LoVo (cell line): ENCODE data around the gene TEKT1.
"Not testable (repeated sequence)": the region's sequence is repeated elsewhere in the genome, so short reads cannot be mapped to it uniquely, and the experiment has no call there.

ENCODE experiments used
- DNase-seq: peaks from one replicate; pipeline ENCODE4 v3.0.0-alpha.2; 2016; ENCODE audit warnings: low spot score

TEKT1 gene

DNA sequence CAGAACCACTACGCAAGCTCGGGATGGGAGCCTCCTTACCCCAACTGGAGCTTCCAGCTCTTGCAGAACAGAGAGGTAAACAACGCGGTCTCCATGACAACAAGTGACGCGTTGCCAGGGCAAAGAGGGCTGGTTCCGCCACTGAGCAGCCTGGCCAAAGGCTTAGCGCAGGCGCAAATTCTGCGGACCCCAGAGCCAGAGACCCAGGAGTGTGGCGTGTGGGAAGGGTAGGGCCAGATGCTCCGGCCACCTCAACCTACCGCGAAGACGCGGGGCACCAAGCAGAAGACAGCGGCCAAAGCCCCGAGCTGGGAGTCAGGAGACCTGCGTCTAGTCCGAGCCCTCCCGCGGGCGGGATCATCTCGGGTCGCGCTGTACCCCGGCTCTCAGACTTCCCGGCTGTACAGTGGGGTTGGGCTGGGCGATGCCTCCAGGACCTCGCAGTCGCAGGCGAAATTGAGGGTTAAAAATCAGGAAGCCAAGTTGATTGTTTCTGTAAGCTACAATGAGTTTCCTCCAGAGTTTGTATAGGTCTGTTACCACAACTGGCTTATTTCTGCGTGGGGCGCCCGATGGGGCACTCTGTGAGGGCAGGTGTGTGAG lies at the start of gene TEKT1:
TSS of gene TEKT1 (minus strand) at position 69 of the 603 bp plus-strand sequence. CDS start 1,353 bp downstream, outside the sequence.
- DNase-seq = no peak

DNA sequence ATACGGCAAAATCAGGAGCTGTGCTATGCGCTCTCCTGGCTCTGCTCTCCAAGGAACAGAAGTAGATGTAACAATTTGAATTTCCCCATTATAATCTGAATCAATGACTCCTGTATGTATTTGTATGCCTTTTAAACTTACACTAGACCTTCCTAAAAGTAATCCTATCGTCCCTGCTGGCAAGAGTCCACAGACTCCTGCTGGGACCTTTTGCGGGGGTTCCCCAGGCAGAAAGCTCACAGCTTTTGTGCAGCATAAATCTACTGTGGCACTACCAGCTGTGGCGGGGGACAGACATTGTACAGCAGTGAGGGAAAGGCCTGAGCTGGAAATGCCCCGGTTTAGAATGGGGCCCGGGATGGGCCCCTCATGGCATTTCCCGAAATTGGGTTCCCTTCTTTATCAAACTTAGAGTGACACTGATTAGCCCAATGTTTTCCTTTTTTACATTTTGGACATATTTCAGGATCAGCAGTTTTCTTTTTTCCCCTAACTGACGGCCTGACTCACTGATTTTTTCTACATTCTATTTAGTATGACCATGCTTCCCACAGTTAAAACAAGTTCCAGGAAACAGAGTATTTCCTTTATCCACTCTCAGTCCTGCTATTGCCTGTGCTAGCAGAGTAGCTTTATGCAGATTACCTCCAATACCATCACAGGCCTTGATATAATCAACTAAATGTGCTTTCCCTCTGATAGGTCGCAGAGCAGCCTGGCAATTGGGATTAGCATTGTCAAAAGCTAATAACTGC lies 47.9 kb upstream of the TEKT1 start:
- not testable (repeated sequence) for DNase-seq

DNA sequence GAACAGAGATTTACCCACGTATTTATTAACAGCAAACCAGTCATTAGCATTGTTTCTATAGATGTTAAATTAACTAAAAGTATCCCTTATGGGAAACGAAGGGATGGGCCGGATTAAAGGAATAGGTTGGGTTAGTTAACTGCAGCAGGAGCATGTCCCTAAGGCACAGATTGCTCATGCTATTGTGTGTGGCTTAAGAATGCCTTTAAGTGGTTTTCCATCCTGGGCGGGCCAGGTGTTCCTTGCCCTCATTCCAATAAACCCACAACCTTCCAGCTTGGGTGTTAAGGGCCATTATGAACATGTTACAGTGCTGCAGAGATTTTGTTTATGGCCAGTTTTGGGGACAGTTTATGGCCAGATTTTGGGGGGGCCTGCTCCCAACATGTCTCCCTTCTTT lies 43.7 kb upstream of the TEKT1 start:
- DNase-seq = not testable (repeated sequence)

DNA sequence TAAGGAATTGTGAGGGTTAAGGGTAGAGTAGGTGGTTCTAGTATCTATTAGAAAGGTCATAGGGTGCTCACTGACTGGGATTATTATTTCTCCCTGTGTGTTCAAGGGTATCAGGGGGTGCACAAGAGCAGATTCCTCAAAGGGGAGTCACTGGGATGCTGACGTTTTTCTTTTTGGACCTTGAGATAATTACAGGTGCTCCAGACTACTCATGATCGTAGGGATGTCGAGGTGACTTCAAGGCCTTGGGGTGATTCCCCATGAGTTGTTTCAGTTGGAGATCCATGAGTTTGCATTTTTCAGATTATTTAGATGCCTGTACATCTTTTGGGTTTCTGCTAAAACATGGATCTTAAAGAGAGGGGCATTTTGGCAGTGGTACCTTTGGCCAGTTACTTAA lies 41.4 kb upstream of the TEKT1 start:
- no peak for DNase-seq

DNA sequence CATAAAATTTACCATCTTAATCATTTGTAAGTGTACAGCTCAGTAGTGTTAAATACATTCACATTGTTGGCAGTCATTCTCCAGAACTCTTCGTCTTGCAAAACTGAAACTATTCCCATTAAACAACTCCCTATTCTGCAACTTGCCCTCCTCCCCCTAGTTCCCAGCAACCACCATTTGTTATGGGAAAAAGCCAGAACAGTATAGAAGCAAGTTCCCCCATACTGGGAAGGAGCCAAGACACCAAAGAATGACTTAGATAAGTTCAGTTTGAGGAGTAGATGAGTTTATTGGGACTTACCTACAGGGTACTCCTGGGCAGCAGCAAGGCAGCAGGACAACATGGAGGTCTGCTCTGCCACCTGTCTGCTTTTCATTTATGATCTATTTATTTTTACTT lies 39.3 kb upstream of the TEKT1 start:
- DNase-seq = no peak

DNA sequence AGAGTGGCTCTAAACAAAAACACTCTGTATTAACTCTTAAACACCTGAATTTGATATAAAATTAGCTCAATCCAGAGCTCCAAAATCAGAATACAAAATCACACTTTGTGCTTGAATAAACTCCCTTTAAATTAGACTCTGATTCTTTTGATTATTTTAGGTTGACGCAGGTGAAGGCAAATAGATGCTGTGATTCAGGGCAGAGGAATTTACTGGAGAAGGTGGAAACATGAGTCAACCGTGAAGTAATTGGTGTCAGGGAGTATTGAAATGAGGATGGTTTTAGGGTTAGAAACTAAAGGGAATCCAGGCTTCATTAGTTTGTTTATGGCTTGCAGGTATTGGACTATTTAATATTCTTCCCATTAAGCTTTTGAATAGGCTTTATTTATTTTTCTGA lies 37.1 kb upstream of the TEKT1 start:
- DNase-seq = peak; percentile 84

DNA sequence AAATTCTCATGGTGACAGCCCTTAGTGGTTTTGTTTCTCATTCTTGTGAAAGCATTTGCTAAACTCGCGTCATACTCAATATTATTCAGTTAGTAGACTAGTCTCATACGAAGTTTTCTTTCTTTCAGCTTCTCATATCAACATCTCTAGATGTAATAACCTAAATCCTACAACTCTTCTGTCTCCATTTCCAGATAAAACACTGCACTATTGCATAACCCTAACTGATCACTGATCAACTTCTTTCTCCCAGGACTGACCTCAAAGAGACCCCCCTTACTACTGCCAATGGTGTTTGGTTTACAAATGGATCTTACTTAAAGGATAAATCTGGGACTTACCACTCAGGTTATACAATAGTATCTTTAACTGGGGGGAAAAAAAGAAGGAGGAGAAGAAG lies 36.3 kb upstream of the TEKT1 start:
- DNase-seq = no peak

DNA sequence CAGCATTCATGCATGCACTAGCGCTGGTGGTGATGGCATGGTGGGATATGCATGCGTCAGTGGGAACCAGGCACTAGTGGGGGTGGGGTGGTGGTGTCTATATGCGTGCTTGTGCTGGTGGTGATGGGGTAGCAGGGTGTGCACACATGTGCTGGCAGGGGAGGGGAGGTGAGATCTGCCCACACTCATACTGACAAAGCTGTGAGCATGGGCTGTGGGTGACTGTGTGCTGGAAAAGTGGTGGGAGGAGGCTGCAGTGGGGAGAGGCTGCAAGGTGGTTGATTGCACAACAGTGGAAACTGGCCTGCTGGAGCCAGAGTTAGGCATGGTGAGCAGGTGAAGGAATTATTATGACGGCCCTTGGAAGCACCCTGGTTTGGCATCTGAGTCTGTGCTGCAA lies 31.3 kb upstream of the TEKT1 start:
- DNase-seq = no peak

DNA sequence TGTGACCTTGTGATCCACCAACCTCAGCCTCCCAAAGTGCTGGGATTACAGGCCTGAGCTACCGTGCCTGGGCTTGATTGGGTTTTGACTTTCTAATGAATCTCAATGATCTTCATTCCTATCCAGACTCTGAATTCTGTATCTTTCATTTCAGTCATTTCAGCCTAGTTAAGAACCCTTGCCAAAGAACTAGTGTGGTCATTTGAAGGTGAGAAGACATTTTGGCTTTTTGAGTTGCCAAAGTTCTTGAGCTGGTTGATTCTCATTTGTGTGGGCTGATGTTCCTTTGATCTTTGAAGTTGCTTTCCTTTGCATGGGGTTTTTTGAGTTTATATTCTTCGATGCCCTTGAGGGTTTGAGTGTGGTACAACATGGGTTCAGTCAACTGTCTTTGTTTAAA lies 30.6 kb upstream of the TEKT1 start:
- DNase-seq = no peak

DNA sequence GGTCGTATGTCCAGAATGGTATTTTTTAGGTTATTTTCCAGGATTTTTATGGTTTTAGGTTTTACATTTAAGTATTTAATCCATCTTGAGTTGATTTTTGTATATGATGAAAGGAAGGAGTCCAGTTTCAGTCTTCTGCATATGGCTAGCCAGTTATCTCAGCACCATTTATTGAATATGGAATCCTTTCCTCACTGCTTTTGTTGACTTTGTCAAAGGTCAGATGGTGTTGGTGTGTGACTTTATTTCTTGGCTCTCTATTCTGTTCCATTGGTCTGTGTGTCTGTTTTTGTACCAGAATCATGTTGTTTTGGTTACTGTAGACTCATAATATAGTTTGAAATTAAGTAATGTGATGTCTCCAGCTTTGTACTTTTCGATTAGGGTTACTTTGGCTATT lies 26.4 kb upstream of the TEKT1 start:
- no peak for DNase-seq

DNA sequence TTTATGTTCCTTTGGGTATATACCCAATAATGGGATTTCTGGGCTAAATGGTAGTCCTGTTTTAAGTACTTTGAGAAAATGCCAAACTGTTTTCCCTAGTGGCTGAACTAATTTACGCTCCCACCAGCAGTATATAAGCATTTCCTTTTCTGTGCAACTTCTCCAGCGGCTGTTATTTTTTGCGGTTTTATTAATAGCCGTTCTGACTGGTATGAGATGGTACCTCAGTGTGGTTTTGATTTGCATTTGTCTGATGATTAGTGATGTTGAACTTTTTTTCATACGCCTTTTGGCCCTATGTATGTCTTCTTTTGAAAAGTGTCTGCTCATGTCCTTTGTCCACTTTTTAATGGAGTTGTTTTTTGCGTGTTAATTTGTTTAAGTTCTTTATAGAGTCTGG lies 25.8 kb upstream of the TEKT1 start:
- DNase-seq = no peak

DNA sequence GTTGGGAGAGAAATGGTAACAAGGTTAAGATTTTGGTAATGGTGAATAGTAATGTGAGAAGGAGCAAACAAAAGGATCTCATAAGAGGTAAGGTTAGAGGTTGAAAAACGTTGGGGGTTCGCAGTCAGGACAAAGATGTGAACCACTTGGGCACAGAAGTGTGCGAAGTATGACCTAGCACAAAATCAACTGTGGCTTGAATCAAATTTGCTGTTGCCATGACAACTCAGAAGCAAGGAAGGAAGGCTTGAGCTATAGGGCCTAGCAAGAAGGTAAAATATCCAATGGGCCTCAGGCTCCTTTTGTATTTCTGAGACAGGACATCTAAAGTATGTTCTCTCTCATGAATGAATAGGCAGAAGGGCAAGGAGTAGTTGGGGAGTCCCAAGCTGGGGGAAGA lies 24.5 kb upstream of the TEKT1 start:
- no peak for DNase-seq

DNA sequence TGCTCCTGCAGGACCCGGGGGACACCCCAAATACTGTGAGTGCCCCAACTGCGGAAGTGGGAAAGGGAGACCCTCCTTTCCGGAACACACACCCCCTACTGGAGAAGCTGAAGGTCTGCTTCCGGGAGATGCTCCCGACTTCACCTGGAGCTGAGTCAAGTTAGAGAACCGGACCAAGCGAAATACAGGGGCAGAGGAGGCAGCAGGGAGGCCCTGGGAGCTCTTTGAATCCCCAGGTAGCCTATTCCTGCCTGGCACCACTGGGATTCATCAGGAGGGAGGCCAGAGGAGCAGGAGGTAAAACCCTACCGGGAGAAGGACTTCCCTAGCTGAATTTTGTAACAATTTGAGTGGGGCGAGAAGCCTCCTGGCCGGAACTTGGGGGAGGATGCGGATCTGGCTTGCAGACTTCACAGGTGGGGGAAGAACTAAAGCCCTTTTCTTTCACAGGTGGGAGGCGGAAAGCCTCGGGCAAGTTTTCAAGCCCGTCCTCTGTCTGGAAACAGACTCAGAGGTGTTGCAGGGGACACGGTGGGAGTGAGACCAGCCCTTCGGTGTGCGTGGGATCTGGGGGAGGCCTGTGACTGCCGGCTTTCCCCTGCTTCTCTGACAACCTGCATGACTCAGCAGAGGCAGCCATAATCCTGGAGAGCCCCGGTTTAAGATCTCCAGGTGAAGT lies 22.4 kb upstream of the TEKT1 start:
- DNase-seq = no peak

DNA sequence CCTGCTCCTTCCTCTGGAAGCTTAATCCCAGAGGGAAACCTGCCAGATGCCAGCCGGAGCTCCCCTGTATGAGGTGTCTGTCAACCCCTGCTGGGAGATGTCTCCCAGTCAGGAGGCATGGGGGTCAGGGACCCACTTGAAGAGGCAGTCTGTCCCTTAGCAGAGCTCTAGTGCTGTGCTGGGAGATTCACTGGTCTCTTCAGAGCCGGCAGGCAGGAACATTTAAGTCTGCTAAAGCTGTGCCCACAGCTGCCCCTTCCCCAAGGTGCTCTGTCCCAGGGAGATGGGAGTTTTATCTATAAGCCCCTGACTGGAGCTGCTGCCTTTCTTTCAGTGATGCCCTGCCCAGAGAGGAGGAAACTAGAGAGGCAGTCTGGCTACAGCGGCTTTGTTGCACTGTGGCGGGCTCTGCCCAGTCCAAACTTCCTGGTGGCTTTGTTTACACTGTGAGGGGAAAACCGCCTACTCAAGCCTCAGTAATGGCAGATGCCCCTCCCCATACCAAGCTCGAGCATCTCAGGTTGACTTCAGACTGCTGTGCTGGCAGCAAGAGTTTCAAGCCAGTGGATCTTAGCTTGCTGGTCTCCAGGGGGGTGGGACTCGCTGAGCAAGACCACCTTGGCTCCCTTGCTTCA lies 17.1 kb upstream of the TEKT1 start:
- DNase-seq = peak; percentile 8

DNA sequence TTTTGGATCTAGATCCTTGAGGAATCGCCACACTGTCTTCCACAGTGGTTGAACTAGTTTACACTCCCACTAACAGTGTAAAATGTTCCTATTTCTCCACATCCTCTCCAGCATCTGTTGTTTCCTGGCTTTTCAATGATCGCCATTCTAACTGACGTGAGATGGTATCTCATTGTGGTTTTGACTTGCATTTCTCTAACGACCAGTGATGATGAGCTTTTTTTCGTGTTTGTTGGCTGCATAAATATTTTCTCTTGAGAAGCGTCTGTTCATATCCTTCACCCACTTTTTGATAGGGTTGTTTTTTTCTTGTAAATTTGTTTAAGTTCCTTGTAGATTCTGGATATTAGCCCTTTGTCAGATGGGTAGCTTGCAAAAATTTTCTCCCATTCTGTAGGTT lies 14.6 kb upstream of the TEKT1 start:
- DNase-seq = not testable (repeated sequence)

DNA sequence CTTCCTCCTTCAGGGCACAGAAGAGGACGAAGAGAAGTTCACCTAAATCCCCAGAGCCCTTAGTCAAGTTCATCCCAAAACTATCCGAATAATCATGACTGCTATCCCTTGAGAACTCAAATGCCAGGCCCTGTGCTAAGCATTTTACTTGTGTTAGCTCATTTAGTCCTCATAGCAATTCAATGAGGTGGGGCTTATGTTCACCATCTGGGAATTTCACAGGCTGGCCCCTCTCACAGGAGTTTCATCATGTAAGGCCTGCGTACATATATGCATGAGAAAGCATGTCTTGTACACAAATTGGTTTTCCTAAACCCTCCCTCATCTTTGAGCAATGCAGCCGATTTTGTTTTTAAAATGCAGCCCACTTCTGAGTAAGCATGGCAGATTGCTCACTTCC lies 12.9 kb upstream of the TEKT1 start:
- DNase-seq = not testable (repeated sequence)

DNA sequence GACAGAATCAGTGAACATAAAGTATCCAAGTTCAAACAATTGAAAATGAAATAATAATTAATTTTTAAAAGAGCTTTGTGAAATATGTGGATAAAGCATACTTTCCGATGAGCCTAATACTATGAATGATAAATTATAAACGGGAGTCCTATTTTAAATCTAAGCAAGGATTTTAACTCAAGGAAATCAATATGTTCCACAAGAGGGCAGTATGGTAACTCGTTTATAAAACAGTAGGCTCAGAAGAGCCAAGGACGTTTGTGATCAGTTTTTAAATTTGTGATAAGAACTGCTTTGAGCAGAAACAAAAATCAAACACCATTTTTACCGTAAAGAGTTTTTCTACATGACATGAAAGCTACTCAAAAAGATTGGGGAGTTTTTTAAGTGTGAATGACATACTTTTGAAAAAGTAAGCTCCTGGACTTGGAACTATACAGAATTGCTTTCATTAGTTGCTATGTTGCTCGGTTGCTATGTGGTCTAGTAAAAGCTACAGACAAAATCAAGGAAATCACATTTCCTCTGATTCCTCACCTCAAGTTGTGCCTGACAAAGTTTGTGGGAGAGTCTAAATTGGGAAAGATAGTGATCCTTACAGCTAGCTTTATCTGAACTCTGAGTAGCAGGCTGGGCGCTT lies 11.8 kb upstream of the TEKT1 start:
- DNase-seq = peak; percentile 60

DNA sequence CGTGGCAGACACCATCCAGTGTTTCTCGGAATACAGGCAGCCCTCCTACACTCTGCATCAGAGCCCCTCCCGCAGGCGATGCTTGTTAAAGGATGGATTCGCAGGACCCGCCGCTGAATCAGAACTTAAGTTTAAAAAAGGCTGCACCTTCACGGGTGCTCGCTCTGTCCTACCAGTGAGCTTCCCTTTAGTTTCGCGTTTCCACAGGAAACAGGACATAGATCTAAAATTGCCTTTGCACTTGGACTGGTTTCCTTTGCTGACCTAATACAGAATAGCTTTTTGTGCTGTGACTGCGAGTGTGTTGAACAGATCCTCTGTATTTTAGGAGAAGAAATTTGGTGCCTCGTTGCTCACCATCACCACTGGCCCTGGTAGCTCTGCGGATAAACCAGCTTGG lies 10.2 kb upstream of the TEKT1 start:
- DNase-seq = not testable (repeated sequence)

DNA sequence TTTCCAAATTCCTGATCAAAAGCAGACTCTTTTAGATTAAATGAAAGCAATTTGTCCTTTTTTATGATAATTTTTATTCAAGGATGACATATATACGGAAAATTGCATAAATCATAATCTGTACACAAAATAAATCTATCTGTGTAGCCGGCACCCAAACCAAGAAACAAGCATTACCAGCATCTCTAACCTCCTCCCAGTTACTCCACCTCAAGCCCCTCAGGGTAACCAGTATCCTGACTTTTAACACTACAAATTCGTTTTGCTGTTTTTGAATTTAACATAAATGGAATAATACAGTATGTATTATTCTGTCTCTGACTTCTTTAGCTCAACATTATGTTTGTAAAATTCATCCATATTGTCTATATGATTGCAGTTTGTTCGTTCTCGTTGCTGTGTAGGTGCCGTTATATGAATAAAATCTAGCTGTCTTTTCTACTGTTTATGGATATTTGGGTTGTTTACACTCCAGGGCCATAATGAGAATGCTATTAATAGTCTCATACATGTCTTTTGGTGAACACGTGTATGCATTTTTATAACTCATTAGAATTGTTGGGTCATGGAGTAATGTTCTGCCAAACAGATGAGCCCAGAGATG lies 1.0 kb downstream of the TEKT1 start:
- no peak for DNase-seq

DNA sequence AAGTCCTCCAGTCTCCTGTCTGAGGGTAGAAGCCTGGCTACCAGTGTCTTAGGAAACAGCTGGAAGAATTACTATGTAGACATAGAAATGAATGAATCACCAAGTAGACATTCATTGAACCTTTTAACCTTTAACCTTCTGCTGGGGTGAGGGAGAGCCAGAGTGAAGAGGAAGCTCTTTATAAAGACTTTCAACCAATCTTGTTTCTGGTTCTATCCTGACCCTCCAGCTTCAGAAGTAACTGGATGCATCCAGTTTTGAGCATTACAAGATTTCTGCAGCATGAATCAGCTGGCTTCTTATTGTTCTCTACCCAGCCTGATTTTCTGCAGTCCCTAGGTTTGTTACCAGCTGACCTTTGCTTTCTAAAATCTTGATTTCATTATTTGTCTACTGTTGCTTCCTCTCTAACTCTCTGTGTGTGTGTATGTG lies 8.5 kb downstream of the TEKT1 start:
- DNase-seq = no peak

DNA sequence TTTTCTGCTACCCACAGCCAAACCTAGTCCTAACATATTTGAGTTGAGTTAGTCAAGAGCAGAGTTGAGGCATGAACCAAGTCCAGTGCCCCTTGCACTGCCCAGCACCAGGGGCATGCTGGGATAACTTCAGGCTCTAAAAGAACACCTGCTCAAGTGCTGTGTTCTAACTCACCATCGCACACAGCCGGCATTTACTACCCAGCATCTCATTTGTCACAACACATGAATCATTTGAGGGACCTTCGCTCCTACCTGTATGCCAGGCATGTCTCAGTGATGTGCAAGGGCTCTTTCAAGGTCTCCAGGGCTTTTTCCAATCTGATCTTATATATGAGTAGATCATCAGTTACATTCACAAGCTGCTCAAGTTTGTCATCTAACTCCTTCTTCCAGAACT lies 12.6 kb downstream of the TEKT1 start:
- no peak for DNase-seq

DNA sequence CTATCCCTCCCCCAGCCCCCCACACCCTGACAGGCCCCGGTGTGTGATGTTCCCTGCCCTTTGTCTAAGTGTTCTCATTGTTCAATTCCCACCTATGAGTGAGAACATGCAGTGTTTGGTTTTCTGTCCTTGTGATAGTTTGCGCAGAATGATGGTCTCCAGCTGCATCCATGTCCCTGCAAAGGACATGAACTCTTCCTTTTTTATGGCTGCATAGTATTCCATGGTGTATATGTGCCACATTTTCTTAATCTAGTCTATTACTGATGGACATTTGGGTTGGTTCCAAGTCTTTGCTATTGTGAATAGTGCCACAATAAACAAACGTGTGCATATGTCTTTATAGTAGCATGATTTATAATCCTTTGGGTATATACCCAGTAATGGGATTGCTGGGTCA lies 15.2 kb downstream of the TEKT1 start:
- DNase-seq = not testable (repeated sequence)
